Activated CD4-positive, alpha-beta memory T cell treated with anti-CD3 and anti-CD28 coated beads for 36 hours (primary cell): ENCODE results near the gene CREBZF. TPM values are rescaled to one million over a fixed set of nuclear protein-coding genes. Genes with fewer than 3 reads are reported as not detected.
A peak's percentile ranks its signal among the peaks of the same experiment; 100 is the strongest.

Experiments used
- CTCF ChIA-PET: fragments of 350-600 bp; sonication (Branson Sonifier 250); formaldehyde crosslinking; loops from one replicate; lab custom pipeline; 2021; ENCODE audit warnings: antibody characterized with exemption, inconsistent platforms; lab: Charles Lee
- POLR2A ChIA-PET: fragments of 350-600 bp; sonication (Branson Sonifier 250); formaldehyde crosslinking; loops from one replicate; lab custom pipeline; 2021; ENCODE audit warnings: antibody characterized with exemption; lab: Charles Lee
- DNase-seq: peaks from one replicate; pipeline ENCODE4 v3.0.0-alpha.2; 2020
- H3K27ac Mint-ChIP-seq: one replicate; pipeline ENCODE4 v1.8.0; 2021; ENCODE audit warnings: mixed read lengths
- H3K27me3 Mint-ChIP-seq: one replicate; pipeline ENCODE4 v1.8.0; 2021; ENCODE audit warnings: mixed read lengths
- H3K36me3 Mint-ChIP-seq: one replicate; pipeline ENCODE4 v1.8.0; 2021; ENCODE audit warnings: mixed read lengths
- H3K4me1 Mint-ChIP-seq: one replicate; pipeline ENCODE4 v1.8.0; 2021; ENCODE audit warnings: low read depth, mixed read lengths
- H3K4me3 Mint-ChIP-seq: one replicate; pipeline ENCODE4 v1.8.0; 2021; ENCODE audit warnings: mild to moderate bottlenecking, mixed read lengths
- H3K9me3 Mint-ChIP-seq: one replicate; pipeline ENCODE4 v1.8.0; 2021; ENCODE audit warnings: mixed read lengths
- intact Hi-C: fragments of 100-400 bp; cut with micrococcal nuclease; formaldehyde crosslinking; loops from one replicate; pipeline ENCODE4 v1.15.1; 2023
- total RNA-seq, 2 experiments: library from RNA; stranded (reverse); gene quantifications; one replicate each; pipeline ENCODE4 v1.2.3, GENCODE V29; 2021

CREBZF gene
- total RNA-seq, 2 experiments from 2014 or later: 40.8 to 45.2 TPM

DNA sequence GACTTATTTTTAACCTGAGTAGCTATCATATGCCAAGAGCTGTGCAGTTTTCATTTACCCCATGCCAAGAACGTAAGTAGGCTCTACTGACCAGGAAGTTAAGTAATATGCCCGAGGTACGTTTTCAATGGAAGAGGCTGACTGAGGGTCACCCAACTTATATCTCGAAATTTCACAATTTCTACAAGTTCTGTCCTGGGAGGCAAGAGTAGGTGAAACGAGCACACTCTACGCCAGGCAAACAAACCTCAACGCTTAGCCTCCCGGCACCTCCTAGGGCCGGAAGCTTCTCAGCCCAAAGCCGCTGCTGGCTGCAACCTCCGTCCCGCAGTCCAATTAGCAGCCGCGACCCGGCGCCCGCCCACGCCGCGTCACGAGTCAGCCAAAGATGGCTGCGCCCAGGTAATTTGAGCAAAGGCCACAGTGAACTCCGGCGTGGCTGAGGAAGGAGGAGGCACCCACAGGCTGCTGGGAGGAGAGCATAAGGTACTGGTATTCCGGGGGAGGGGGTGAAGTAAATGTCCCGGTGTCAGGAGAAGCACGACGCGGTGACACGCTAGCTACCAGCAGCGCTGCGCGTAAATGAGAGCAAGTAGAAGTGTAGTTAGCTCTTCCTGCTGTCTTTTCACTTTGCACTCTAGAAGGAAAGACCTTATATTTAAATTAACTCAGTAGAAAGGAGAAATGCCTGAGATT lies 17.2 kb downstream of the CREBZF start, which contains the start of gene TMEM126A:
TMEM126A (plus strand) TSS at position 364 of the 696 bp plus-strand sequence. CDS start 2,289 bp downstream, outside the sequence.
- H3K27me3 Mint-ChIP-seq: peaks cover 11% of the 10 kb centered on the region
- intact Hi-C loops: loop anchor here (1.0 kb wide), 4 partner anchors 8 to 598 kb away; partner anchors contain the start of genes CREBZF and TMEM126B
- peaks cover 5% of the 10 kb centered on the region for H3K36me3 Mint-ChIP-seq
- H3K9me3 Mint-ChIP-seq: no peaks in the 10 kb centered on the region
- POLR2A ChIA-PET: interaction anchor here (0.6 to 3.9 kb wide), 10 partner anchors 9 to 180 kb away, joined by 3 to 38 read pairs (median 4); partner anchors contain the start of genes CREBZF, DLG2 and TMEM126B
- H3K4me1 Mint-ChIP-seq: peaks cover 26% of the 10 kb centered on the region
- CTCF ChIA-PET: interaction anchor here (0.7 to 1.7 kb wide), 9 partner anchors 11 to 207 kb away, joined by 3 to 13 read pairs (median 4); partner anchors contain the start of genes CCDC83, CREBZF, DLG2 and TMEM126B
- H3K4me3 Mint-ChIP-seq: peak within 1 kb of the TSS; percentile 94
- H3K27ac Mint-ChIP-seq: peak within 1 kb of the TSS; percentile 86
- peak; percentile 96 for DNase-seq

DNA sequence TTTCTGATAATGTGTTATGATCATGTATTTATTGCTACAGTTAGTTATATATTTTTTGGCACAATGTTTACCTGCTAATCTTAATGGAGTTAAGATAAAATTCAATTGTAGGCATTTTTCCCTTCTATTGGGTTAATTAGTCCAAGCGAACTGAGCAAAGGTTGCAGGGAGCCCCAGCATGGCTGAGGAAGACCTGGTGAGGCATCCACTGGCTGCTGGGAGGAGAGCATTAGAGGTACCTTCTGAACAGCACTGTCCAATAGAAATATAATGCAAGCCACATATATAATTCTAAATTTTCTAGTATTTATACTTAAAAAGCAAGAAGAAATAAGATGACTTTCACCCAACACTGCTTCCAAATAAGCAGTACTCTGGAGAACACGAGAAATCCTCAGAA lies 17.9 kb downstream of the CREBZF start:
- Mint-ChIP-seq H3K4me3 (peak overlapping the region; percentile 94), H3K4me1 (peaks cover 23% of the 10 kb centered on the region), H3K27ac (peak overlapping the region; percentile 86), H3K36me3 (peaks cover 2% of the 10 kb centered on the region), H3K27me3 (peaks cover 11% of the 10 kb centered on the region), H3K9me3 (no peaks in the 10 kb centered on the region)
- ChIA-PET POLR2A (interaction anchor here (0.9 to 3.9 kb wide), 9 partner anchors 9 to 180 kb away, joined by 3 to 38 read pairs (median 4); partner anchors contain the start of genes CREBZF, DLG2 and TMEM126B), CTCF (interaction anchor here (0.7 to 1.7 kb wide), 8 partner anchors 11 to 208 kb away, joined by 3 to 13 read pairs (median 4); partner anchors contain the start of genes CCDC83, CREBZF, DLG2 and TMEM126B)
- intact Hi-C loops: loop anchor here (1.0 kb wide), 3 partner anchors 8 to 598 kb away; partner anchors contain the start of gene TMEM126B
- no peak for DNase-seq

- no peak overlapping the region for H3K27ac Mint-ChIP-seq
- peaks cover 6% of the 10 kb centered on the region for H3K4me1 Mint-ChIP-seq
- intact Hi-C loops: no loop called here
- H3K9me3 Mint-ChIP-seq: no peaks in the 10 kb centered on the region
- POLR2A ChIA-PET: no interaction called here
- peaks cover 11% of the 10 kb centered on the region for H3K27me3 Mint-ChIP-seq
- no peak overlapping the region for H3K4me3 Mint-ChIP-seq
- peaks cover 6% of the 10 kb centered on the region for H3K36me3 Mint-ChIP-seq
- no peak for DNase-seq
- CTCF ChIA-PET: no interaction called here
Observed at GRCh38 chr11:85643191-85643614, 21.7 kb downstream of the CREBZF start.

- intact Hi-C loops: no loop called here
- Mint-ChIP-seq H3K4me1 (peaks cover 11% of the 10 kb centered on the region), H3K27me3 (no peaks in the 10 kb centered on the region), H3K4me3 (no peak overlapping the region), H3K27ac (no peak overlapping the region), H3K36me3 (peaks cover 33% of the 10 kb centered on the region), H3K9me3 (no peaks in the 10 kb centered on the region)
- DNase-seq: no peak
- ChIA-PET CTCF (no interaction called here), POLR2A (no interaction called here)
Observed at GRCh38 chr11:85634747-85635146, 30.2 kb downstream of the CREBZF start.

- peak; percentile 49 for DNase-seq
- peak overlapping the region; percentile 99 for H3K27ac Mint-ChIP-seq
- intact Hi-C loops: loop anchor here (1.0 to 2.0 kb wide), 7 partner anchors 18 to 674 kb away; partner anchors contain the start of genes CREBZF, HIKESHI and TMEM126A
- H3K9me3 Mint-ChIP-seq: no peaks in the 10 kb centered on the region
- no peaks in the 10 kb centered on the region for H3K27me3 Mint-ChIP-seq
- peak overlapping the region; percentile 100 for H3K4me3 Mint-ChIP-seq
- ChIA-PET POLR2A (interaction anchor here (0.9 to 2.2 kb wide), 10 partner anchors 8 to 226 kb away, joined by 3 to 21 read pairs (median 4); partner anchors contain the start of genes CCDC83, CREBZF and TMEM126A), CTCF (interaction anchor here (1.0 to 3.3 kb wide), 4 partner anchors 9 to 35 kb away, joined by 4 to 10 read pairs (median 6); partner anchors contain the start of genes CREBZF and TMEM126A)
- peaks cover 38% of the 10 kb centered on the region for H3K4me1 Mint-ChIP-seq
- H3K36me3 Mint-ChIP-seq: peaks cover 13% of the 10 kb centered on the region
Observed at GRCh38 chr11:85628771-85629341, 36.1 kb downstream of the CREBZF start.

GRCh38 chr11:85627998-85628770 lies 36.7 kb downstream of the CREBZF start, which contains the start of gene TMEM126B:
TMEM126B (plus strand) TSS chr11:85628593; CDS start chr11:85628608, 15 bp downstream.
- Mint-ChIP-seq H3K4me1 (peaks cover 38% of the 10 kb centered on the region), H3K36me3 (peaks cover 9% of the 10 kb centered on the region), H3K4me3 (peak within 1 kb of the TSS; percentile 100), H3K27ac (peak within 1 kb of the TSS; percentile 99), H3K9me3 (no peaks in the 10 kb centered on the region), H3K27me3 (no peaks in the 10 kb centered on the region)
- CTCF ChIA-PET: interaction anchor here (1.3 to 3.3 kb wide), 3 partner anchors 8 to 36 kb away, joined by 4 to 10 read pairs (median 8); partner anchors contain the start of genes CREBZF and TMEM126A
- intact Hi-C loops: loop anchor here (1.0 to 2.0 kb wide), 7 partner anchors 19 to 675 kb away; partner anchors contain the start of genes CREBZF, HIKESHI and TMEM126A
- POLR2A ChIA-PET: interaction anchor here (0.9 to 2.2 kb wide), 11 partner anchors 8 to 439 kb away, joined by 3 to 21 read pairs (median 3); partner anchors contain the start of genes CCDC83, CREBZF and TMEM126A
- DNase-seq: peak; percentile 98

GRCh38 chr11:85627332-85627997 lies 37.5 kb downstream of the CREBZF start, which contains the start of gene DLG2:
DLG2 (minus strand) TSS chr11:85627344.
- H3K27ac Mint-ChIP-seq: peak within 1 kb of the TSS; percentile 99
- H3K4me3 Mint-ChIP-seq: peak within 1 kb of the TSS; percentile 100
- peak; percentile 26 for DNase-seq
- H3K9me3 Mint-ChIP-seq: no peaks in the 10 kb centered on the region
- H3K4me1 Mint-ChIP-seq: peaks cover 38% of the 10 kb centered on the region
- ChIA-PET POLR2A (interaction anchor here (0.9 to 2.2 kb wide), 10 partner anchors 8 to 440 kb away, joined by 3 to 21 read pairs (median 4); partner anchors contain the start of genes CCDC83, CREBZF and TMEM126A), CTCF (interaction anchor here (1.9 to 3.3 kb wide), 2 partner anchors 20 to 37 kb away, joined by 8 to 10 read pairs; partner anchors contain the start of genes CREBZF and TMEM126A)
- no peaks in the 10 kb centered on the region for H3K27me3 Mint-ChIP-seq
- peaks cover 7% of the 10 kb centered on the region for H3K36me3 Mint-ChIP-seq
- intact Hi-C loops: no loop called here

- Mint-ChIP-seq H3K4me1 (peaks cover 38% of the 10 kb centered on the region), H3K27ac (peak overlapping the region; percentile 40), H3K9me3 (no peaks in the 10 kb centered on the region), H3K27me3 (no peaks in the 10 kb centered on the region), H3K36me3 (peaks cover 3% of the 10 kb centered on the region), H3K4me3 (peak overlapping the region; percentile 100)
- ChIA-PET POLR2A (no interaction called here), CTCF (interaction anchor here (3.3 kb wide), 1 partner anchor 38 kb away, joined by 10 read pairs; the partner anchor contains the start of gene CREBZF)
- intact Hi-C loops: no loop called here
- peak; percentile 30 for DNase-seq
Observed at GRCh38 chr11:85626496-85626895, 38.4 kb downstream of the CREBZF start.

GRCh38 chr11:85620256-85620655 lies 44.7 kb downstream of the CREBZF start:
- Mint-ChIP-seq H3K9me3 (no peaks in the 10 kb centered on the region), H3K4me1 (peaks cover 18% of the 10 kb centered on the region), H3K27ac (no peak overlapping the region), H3K27me3 (no peaks in the 10 kb centered on the region), H3K36me3 (no peaks in the 10 kb centered on the region), H3K4me3 (no peak overlapping the region)
- DNase-seq: no peak
- ChIA-PET CTCF (interaction anchor here (1.4 kb wide), 1 partner anchor 8 kb away, joined by 4 read pairs; the partner anchor contains the start of gene TMEM126B), POLR2A (interaction anchor here (1.1 kb wide), 1 partner anchor 8 kb away, joined by 3 read pairs; the partner anchor contains the start of gene TMEM126B)
- intact Hi-C loops: no loop called here

GRCh38 chr11:85619499-85619898 lies 45.4 kb downstream of the CREBZF start:
- no peak overlapping the region for H3K27ac Mint-ChIP-seq
- no peaks in the 10 kb centered on the region for H3K9me3 Mint-ChIP-seq
- ChIA-PET CTCF (interaction anchor here (1.4 kb wide), 1 partner anchor 9 kb away, joined by 4 read pairs; the partner anchor contains the start of gene TMEM126B), POLR2A (interaction anchor here (1.1 kb wide), 1 partner anchor 9 kb away, joined by 3 read pairs; the partner anchor contains the start of gene TMEM126B)
- no peaks in the 10 kb centered on the region for H3K27me3 Mint-ChIP-seq
- intact Hi-C loops: no loop called here
- DNase-seq: peak; percentile 52
- H3K4me1 Mint-ChIP-seq: peaks cover 15% of the 10 kb centered on the region
- H3K36me3 Mint-ChIP-seq: no peaks in the 10 kb centered on the region
- no peak overlapping the region for H3K4me3 Mint-ChIP-seq
